ENCODE results near the gene RBM14.

- TF ChIP-seq TAF1 (IDR thresholded peaks at IDR 0.05; ENCODE audit: borderline replicate concordance, low read depth, low read length) (no peak), POLR2A (IDR thresholded peaks at IDR 0.05; ENCODE audit: low read depth, low read length) (no peak)
Observed at GRCh38 chr11:66637557-66638176, 21.2 kb downstream of the RBM14 start.

All from GM12892 (cell line).